ENCODE measurements around the gene CDC37L1. TPM values are rescaled to one million over a fixed set of nuclear protein-coding genes. Genes with fewer than 3 reads are reported as not detected.

The CDC37L1 gene
- total and polyA plus RNA-seq, 2 of the 8 experiments (the other 6 are each of a cell fraction or from before 2014, with no cell fraction given): 4.6 to 23.8 TPM

- TF ChIP-seq E2F6 (IDR thresholded peaks at IDR 0.05) (peak; percentile 86), TAF7 (optimal IDR thresholded peaks at IDR 0.05; ENCODE audit: borderline replicate concordance, low read depth, low read length) (no peak), TBP (IDR thresholded peaks at IDR 0.05; ENCODE audit: low read depth, low read length) (peak; percentile 42; the same call in 1 of the 2 replicates), BCL11A (IDR thresholded peaks at IDR 0.05; ENCODE audit: low read depth in 2 of 2, low read length in 2 of 2) (no peak), CEBPB (IDR thresholded peaks at IDR 0.05; ENCODE audit: low read depth, low read length) (no peak), CTCF (IDR thresholded peaks at IDR 0.05; ENCODE audit: control extremely low read depth in 1 of 3, insufficient read depth in 1 of 3, low read depth in 1 of 3, low read length in 3 of 3) (peak in 2 of 3 experiments; percentile 24 to 25; a peak in 3 of 4 replicates), HDAC6 (IDR thresholded peaks at IDR 0.05; ENCODE audit: low read depth, low read length) (no peak), SP2 (IDR thresholded peaks at IDR 0.05; ENCODE audit: low read length) (no peak), FOSL1 (IDR thresholded peaks at IDR 0.05; ENCODE audit: insufficient read depth, low read depth, low read length) (no peak), RNF2 (IDR thresholded peaks at IDR 0.05; ENCODE audit: borderline replicate concordance, low read depth, low read length, missing control alignments, poor library complexity, severe bottlenecking) (no peak), RAD21 (IDR thresholded peaks at IDR 0.05 in 1 of 2, conservative IDR thresholded peaks at IDR 0.05 in 1 of 2; ENCODE audit: low read depth in 2 of 2, low read length in 2 of 2) (peak; percentile 24 to 46), CREB1 (IDR thresholded peaks at IDR 0.05) (peak; percentile 22; the same call in 1 of the 2 replicates), GABPA (IDR thresholded peaks at IDR 0.05; ENCODE audit: borderline replicate concordance, insufficient read depth, low read length) (no peak), NRF1 (IDR thresholded peaks at IDR 0.05; ENCODE audit: low read depth, low read length) (no peak), YY1 (IDR thresholded peaks at IDR 0.05; ENCODE audit: low read depth, low read length) (no peak), KDM1A (IDR thresholded peaks at IDR 0.05; ENCODE audit: borderline replicate concordance, low read length) (no peak)
Measured at GRCh38 chr9:4740638-4741364, 61.4 kb downstream of the CDC37L1 start, which contains the start of gene AK3 (continued).
